HepG2 (cell line): ENCODE data around the gene ZFAND6. TPM values are rescaled to one million over a fixed set of nuclear protein-coding genes. Genes with fewer than 3 reads are reported as not detected.

Source experiments
- ATRX ChIP-seq: sonication (generic); formaldehyde crosslinking; IDR thresholded peaks from 2 replicates; pipeline ENCODE4 v1.4.0; 2020; ENCODE audit warnings: missing genetic modification reagents, borderline replicate concordance
- DMAP1 ChIP-seq: IDR thresholded peaks from 2 replicates; pipeline ENCODE4 v1.6.1; 2016
- EZH2 ChIP-seq: conservative IDR thresholded peaks from 2 replicates; pipeline ENCODE4 v1.6.1; 2012; ENCODE audit warnings: mild to moderate bottlenecking, low read depth, low read length, moderate library complexity
- FOXA1 ChIP-seq, 2 experiments: fragments of 450-650 bp in 1 of 2; sonication (generic) in 1 of 2; formaldehyde crosslinking in 1 of 2; IDR thresholded peaks; 2 replicates each; pipeline versions ENCODE4 v1.4.0 to v1.6.1; 2016 to 2020; ENCODE audit warnings: missing genetic modification reagents in 1 of 2
- HMG20B ChIP-seq: conservative IDR thresholded peaks from 2 replicates; pipeline ENCODE4 v1.6.1; 2016; ENCODE audit warnings: missing genetic modification reagents, missing compliant biosample characterization
- JARID2 ChIP-seq: sonication (generic); formaldehyde crosslinking; IDR thresholded peaks from 2 replicates; pipeline ENCODE4 v1.8.1; 2023; ENCODE audit warnings: missing genetic modification reagents, inconsistent platforms; ENCODE audit not compliant: insufficient replicate concordance
- JDP2 ChIP-seq: sonication (generic); formaldehyde crosslinking; IDR thresholded peaks from 2 replicates; pipeline ENCODE4 v1.8.1; 2022; ENCODE audit warnings: missing genetic modification reagents, borderline replicate concordance
- KDM1A ChIP-seq: IDR thresholded peaks from 2 replicates; pipeline ENCODE4 v1.6.1; 2016; ENCODE audit warnings: missing compliant biosample characterization
- KDM4B ChIP-seq: sonication (generic); formaldehyde crosslinking; IDR thresholded peaks from 2 replicates; pipeline ENCODE4 v1.4.0; 2020; ENCODE audit warnings: missing genetic modification reagents
- NR2C2 ChIP-seq: sonication (generic); formaldehyde crosslinking; IDR thresholded peaks from 2 replicates; pipeline ENCODE4 v1.4.0; 2020; ENCODE audit warnings: missing genetic modification reagents, mild to moderate bottlenecking, moderate library complexity, borderline replicate concordance
- NR3C1 ChIP-seq: sonication (generic); formaldehyde crosslinking; IDR thresholded peaks from 2 replicates; pipeline ENCODE4 v1.4.0; 2020; ENCODE audit warnings: missing genetic modification reagents
- PHF5A ChIP-seq: IDR thresholded peaks from one replicate; pipeline ENCODE4 v1.6.1; 2018; ENCODE audit warnings: low read depth, missing genetic modification reagents; ENCODE audit not compliant: unreplicated experiment
- YY1 ChIP-seq: IDR thresholded peaks from 2 replicates; pipeline ENCODE4 v1.6.1; 2011; ENCODE audit warnings: low read length, low read depth, moderate library complexity, mild to moderate bottlenecking; ENCODE audit not compliant: insufficient read depth, insufficient replicate concordance
- ZBTB7A ChIP-seq: sonication (generic); formaldehyde crosslinking; IDR thresholded peaks from 2 replicates; pipeline ENCODE4 v1.8.0; 2022; ENCODE audit warnings: mild to moderate bottlenecking, missing genetic modification reagents
- ZFY ChIP-seq: sonication (generic); formaldehyde crosslinking; IDR thresholded peaks from 2 replicates; pipeline ENCODE4 v1.4.0; 2020; ENCODE audit warnings: missing genetic modification reagents
- ZNF180 ChIP-seq: sonication (generic); formaldehyde crosslinking; IDR thresholded peaks from 2 replicates; pipeline ENCODE4 v1.4.0; 2020; ENCODE audit warnings: low read depth, missing genetic modification reagents, borderline replicate concordance
- ZNF207 ChIP-seq: fragments of 450-650 bp; IDR thresholded peaks from 2 replicates; pipeline ENCODE4 v1.6.1; 2016; ENCODE audit warnings: antibody characterized with exemption, borderline replicate concordance
- ZNF263 ChIP-seq: sonication (generic); formaldehyde crosslinking; IDR thresholded peaks from 2 replicates; pipeline ENCODE4 v1.4.0; 2020; ENCODE audit warnings: missing genetic modification reagents
- ZNF296 ChIP-seq: sonication (generic); formaldehyde crosslinking; conservative IDR thresholded peaks from 2 replicates; pipeline ENCODE4 v1.5.0; 2020; ENCODE audit warnings: mild to moderate bottlenecking, missing genetic modification reagents
- ZNF503 ChIP-seq: sonication (generic); formaldehyde crosslinking; IDR thresholded peaks from 2 replicates; pipeline ENCODE4 v1.4.0; 2020; ENCODE audit warnings: missing genetic modification reagents
- ZNF543 ChIP-seq: sonication (generic); formaldehyde crosslinking; IDR thresholded peaks from 2 replicates; pipeline ENCODE4 v1.4.0; 2020; ENCODE audit warnings: mild to moderate bottlenecking, missing genetic modification reagents
- ZNF703 ChIP-seq: sonication (generic); formaldehyde crosslinking; IDR thresholded peaks from 2 replicates; pipeline ENCODE4 v1.5.1; 2020; ENCODE audit warnings: missing genetic modification reagents, mild to moderate bottlenecking, moderate library complexity, borderline replicate concordance
- polyA plus RNA-seq, 8 experiments: library from polyadenylated mRNA; depleted of rRNA in 3 of 8; stranded (reverse) in 7 of 8; unstranded in 1 of 8; fragments of >200 nt; fragmentation: Illumina TruSeq in 4 of 8; extraction: Trizol in 4 of 8; gene quantifications; 2 replicates each; pipeline versions ENCODE4 v1.2.1 to v1.2.3, GENCODE V29; 2011 to 2016; ENCODE audit warnings: low read depth in 4 of 8, missing spikeins in 1 of 8, mixed read lengths in 1 of 8; ENCODE audit not compliant: insufficient read depth in 1 of 8
- total RNA-seq, 5 experiments: library from RNA; depleted of rRNA; stranded (reverse); fragments of >200 nt; fragmentation: Illumina TruSeq; extraction: Trizol; gene quantifications; 2 replicates each; pipeline ENCODE4 v1.2.3, GENCODE V29; 2016; ENCODE audit warnings: low read depth in 1 of 5
- TF ChIP-seq, protein P1 (sequence below): IDR thresholded peaks from 2 replicates; pipeline ENCODE4 v1.6.1; 2018; ENCODE audit warnings: missing genetic modification reagents, mild to moderate bottlenecking, missing compliant biosample characterization
- TF ChIP-seq, protein P2 (sequence below): sonication (generic); formaldehyde crosslinking; IDR thresholded peaks from 2 replicates; pipeline ENCODE4 v1.9.0; 2021; ENCODE audit warnings: missing genetic modification reagents, mild to moderate bottlenecking, borderline replicate concordance
- TF ChIP-seq, protein P3 (sequence below): sonication (generic); formaldehyde crosslinking; IDR thresholded peaks from 2 replicates; pipeline ENCODE4 v1.5.1; 2020; ENCODE audit warnings: missing genetic modification reagents, mild to moderate bottlenecking, borderline replicate concordance

The ZFAND6 gene
- total and polyA plus RNA-seq, 2 of the 13 experiments (the other 11 are each of a cell fraction or from before 2014, with no cell fraction given), result 84.2 to 115 TPM

DNA sequence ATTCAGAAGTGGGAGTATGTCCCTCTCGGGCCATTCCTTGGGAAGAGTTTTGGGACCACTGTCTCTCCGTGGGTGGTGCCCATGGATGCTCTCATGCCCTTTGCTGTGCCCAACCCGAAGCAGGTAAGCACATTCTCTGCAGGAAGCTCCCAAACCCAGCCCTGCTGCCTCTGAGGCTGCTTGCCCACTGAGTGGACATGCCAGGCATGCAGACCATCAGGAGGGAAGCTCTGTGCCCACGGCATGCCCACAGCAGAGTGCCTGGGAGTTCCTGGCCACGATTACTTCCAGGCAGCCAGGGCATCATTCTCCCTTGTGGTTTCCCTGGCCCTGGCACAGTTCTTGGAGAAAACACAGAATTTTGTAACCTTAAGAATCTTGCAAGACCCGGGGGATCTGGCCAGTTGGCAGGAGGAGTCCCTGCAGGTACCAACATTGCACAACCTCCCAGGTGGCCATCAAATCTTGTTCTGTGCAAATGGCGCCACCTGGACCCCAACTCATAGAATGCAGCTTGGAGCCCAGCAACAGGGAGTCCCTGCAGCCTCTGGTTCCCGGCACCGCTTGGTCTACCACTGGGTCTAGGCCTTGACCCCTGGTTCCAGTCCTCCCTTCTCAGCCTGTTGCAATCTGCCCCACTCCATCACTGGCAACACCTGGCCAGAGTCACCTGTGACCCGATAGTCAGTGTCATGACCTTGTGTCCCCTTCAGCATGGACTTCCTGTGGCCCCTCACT, 113.7 kb downstream of the ZFAND6 start (continued):
- TF ChIP-seq, protein P1, sequence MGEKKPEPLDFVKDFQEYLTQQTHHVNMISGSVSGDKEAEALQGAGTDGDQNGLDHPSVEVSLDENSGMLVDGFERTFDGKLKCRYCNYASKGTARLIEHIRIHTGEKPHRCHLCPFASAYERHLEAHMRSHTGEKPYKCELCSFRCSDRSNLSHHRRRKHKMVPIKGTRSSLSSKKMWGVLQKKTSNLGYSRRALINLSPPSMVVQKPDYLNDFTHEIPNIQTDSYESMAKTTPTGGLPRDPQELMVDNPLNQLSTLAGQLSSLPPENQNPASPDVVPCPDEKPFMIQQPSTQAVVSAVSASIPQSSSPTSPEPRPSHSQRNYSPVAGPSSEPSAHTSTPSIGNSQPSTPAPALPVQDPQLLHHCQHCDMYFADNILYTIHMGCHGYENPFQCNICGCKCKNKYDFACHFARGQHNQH (CRISPR knock-in tag), result 0 out of 2 replicates have a peak, but pooled peaks have one; percentile 26
- TF ChIP-seq ZNF503 (CRISPR knock-in tag), result no peak
- peak; percentile 56 for TF ChIP-seq YY1
- no peak for TF ChIP-seq KDM1A (CRISPR knock-in tag)
- TF ChIP-seq ZNF296 (CRISPR knock-in tag), result no peak
- TF ChIP-seq NR3C1 (CRISPR knock-in tag), result no peak
- no peak for TF ChIP-seq EZH2
- no peak for TF ChIP-seq ZNF543 (CRISPR knock-in tag)
- TF ChIP-seq JARID2, result no peak
- TF ChIP-seq DMAP1 (CRISPR knock-in tag), result no peak
- TF ChIP-seq KDM4B (CRISPR knock-in tag), result no peak
- no peak for TF ChIP-seq ZBTB7A (CRISPR knock-in tag)
- no peak for TF ChIP-seq ZNF703 (CRISPR knock-in tag)
- no peak for TF ChIP-seq ATRX (CRISPR knock-in tag)
- no peak for TF ChIP-seq HMG20B (CRISPR knock-in tag)
- TF ChIP-seq ZNF263, result peak; percentile 72; the same call in 1 of the 2 replicates
- TF ChIP-seq JDP2, result no peak
- no peak for TF ChIP-seq ZNF180 (CRISPR knock-in tag)
- peak; percentile 78 for TF ChIP-seq NR2C2 (CRISPR knock-in tag)
- TF ChIP-seq PHF5A, result no peak
- TF ChIP-seq, protein P2, sequence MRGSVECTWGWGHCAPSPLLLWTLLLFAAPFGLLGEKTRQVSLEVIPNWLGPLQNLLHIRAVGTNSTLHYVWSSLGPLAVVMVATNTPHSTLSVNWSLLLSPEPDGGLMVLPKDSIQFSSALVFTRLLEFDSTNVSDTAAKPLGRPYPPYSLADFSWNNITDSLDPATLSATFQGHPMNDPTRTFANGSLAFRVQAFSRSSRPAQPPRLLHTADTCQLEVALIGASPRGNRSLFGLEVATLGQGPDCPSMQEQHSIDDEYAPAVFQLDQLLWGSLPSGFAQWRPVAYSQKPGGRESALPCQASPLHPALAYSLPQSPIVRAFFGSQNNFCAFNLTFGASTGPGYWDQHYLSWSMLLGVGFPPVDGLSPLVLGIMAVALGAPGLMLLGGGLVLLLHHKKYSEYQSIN (CRISPR knock-in tag), result no peak
- TF ChIP-seq ZNF207, result no peak
- 0 out of 2 replicates have a peak, but pooled peaks have one; percentile 27 for TF ChIP-seq ZFY
- TF ChIP-seq FOXA1 (IDR thresholded peaks at IDR 0.05), result no peak
- no peak for TF ChIP-seq FOXA1 (CRISPR knock-in tag; IDR thresholded peaks at IDR 0.05)
- TF ChIP-seq, protein P3, sequence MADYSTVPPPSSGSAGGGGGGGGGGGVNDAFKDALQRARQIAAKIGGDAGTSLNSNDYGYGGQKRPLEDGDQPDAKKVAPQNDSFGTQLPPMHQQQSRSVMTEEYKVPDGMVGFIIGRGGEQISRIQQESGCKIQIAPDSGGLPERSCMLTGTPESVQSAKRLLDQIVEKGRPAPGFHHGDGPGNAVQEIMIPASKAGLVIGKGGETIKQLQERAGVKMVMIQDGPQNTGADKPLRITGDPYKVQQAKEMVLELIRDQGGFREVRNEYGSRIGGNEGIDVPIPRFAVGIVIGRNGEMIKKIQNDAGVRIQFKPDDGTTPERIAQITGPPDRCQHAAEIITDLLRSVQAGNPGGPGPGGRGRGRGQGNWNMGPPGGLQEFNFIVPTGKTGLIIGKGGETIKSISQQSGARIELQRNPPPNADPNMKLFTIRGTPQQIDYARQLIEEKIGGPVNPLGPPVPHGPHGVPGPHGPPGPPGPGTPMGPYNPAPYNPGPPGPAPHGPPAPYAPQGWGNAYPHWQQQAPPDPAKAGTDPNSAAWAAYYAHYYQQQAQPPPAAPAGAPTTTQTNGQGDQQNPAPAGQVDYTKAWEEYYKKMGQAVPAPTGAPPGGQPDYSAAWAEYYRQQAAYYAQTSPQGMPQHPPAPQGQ (CRISPR knock-in tag), result no peak
